HG03064 (cell line): Measurements from ENCODE around the gene FAM241B.

ENCODE experiments used
- ATAC-seq: cut with Tn5 transposase; IDR thresholded peaks from one replicate; pipeline ENCODE4 v1.9.1; 2021; ENCODE audit warnings: low read depth; ENCODE audit not compliant: unreplicated experiment

Gene FAM241B, protein sequence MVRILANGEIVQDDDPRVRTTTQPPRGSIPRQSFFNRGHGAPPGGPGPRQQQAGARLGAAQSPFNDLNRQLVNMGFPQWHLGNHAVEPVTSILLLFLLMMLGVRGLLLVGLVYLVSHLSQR

DNA sequence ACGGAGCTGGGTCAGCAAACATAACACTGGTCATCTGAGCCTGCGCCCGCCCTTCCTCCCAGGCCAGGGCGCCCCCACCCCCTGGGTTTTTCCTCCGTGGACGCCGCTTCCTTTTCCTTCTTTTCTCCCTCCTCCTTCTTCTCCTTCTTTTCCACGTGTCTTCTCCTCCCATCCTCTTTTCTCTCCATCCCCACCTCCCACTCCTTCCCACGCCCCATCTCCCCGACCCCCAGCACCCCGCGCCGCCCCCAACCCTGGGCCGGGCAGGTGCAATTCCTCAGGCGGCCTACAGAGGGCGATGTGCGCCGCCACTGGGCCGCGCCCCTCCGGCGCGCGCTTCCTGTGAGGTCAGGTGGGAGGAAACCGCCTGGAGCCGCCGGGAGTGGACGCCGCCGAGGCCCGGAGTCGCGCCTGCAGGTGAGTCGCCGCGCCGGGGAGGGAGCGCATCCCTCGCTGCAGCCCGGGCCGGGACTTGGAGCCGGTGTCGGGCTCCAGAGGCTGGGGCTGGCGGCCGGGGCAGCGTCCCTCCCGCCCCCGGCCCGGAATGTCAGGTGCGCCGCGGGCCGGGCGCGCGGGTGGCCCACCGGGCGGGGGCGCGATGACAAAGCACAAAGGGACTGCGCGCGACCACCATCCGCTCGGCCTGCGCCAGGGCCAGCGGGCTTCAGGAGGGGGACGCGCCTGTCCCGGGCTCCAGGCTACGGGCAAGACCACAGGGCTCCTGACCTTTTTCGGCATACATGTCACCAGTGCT lies at the start of gene FAM241B:
TSS of gene FAM241B (plus strand) at position 351 of the 754 bp plus-strand sequence. CDS start 1,497 bp downstream, outside the sequence.
- ATAC-seq, result no peak

DNA sequence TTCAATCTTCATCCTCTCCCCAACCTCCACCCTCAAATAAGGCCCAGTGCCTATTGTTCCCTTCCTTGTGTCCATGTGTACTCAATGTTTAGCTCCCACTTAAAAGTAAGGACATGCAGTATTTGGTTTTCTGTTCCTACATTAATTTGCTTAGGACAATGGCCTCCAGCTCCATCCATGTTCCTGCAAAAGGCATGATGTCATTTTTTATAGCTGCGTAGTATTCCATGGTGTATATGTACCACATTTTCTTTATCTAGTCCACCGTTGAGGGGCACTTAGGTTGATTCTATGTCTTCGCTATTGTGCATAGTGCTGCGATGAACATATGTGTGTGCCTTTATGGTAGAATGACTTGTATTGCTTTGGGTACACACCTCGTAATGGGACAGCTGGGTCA lies 49.6 kb upstream of the FAM241B start:
- ATAC-seq, result no peak

DNA sequence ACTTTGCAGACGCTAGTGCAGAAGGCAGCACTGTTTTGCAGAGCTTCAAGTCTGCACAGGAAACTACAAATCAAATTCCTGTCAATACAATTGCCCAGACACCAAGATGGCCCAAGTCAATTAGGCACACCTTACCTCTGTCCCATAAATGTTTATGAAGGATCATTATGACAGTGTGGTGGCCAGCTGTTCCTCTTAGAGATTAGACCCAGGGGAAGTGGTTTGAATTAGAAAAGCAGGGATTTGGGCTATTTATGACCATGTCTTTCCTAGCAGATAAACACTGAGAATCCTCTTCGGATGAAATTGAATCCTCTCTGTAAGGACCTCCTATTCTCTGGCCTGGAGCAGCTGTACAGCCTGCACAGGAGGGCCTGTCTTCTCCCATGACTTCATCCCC lies 46.9 kb upstream of the FAM241B start:
- no peak for ATAC-seq

DNA sequence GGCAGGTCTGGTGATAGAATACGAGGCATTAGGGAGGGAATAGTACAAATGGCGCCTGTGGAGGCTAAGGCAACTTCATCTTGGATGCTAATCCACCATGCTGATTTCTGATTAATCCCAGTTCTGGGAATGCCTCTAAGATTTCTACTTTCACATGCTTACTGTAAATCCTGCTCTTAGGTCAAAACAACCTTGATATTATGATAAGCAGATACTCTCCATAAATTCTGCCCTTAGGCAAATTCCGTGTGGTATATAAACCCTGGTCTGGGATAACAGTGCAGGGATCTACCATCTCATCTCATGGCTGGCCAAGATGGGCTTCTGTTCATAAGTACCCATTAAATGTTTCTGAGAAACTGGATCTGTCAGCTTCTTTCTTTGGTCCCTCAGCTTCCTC lies 45.4 kb upstream of the FAM241B start:
- no peak for ATAC-seq

DNA sequence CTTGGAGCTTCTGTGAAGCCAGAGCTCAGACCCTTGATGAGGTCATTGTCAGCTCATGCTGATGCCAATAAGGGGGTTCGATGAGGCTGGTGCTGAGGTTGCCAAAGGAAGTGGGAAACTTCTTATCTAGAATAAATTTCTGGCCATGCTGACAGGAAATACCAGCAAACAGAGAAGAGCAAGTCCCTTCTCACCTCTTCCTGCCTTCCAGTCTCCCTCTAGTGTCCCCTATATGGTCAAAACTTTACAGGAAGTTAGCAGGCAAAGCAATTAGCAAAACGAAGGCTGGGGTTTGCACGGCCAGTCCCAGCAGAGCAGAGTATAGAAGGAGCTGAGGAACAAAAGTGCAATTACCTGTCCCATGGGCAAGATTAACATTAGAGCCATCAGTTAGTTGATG lies 41.7 kb upstream of the FAM241B start:
- no peak for ATAC-seq

DNA sequence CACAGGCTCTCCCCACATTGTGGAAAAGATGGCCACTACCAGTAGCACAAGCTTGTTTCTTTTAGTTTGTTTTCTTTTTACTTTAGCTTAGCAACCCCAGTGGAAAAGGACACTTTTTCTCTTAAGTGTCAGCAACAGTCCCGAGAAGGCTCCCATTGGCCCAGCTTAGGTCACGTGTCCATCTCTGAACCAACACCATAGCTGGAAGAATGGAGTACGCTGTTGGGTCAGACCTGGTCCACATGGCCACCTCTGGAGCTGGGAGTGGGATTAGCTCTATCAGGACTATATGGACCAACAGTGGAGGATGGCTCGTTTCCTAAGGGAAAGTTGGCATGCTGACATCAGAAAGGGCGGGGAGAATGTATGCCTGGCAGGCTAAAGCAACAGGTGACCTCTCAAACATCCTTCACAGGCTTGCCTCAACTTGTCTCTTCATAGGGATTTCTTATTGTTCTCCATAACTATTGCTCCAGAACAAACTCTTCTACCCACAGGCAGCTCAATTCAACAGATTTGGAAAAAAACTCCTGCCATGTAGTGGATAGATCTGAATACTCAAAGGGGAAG lies 29.2 kb upstream of the FAM241B start:
- ATAC-seq, result no peak

DNA sequence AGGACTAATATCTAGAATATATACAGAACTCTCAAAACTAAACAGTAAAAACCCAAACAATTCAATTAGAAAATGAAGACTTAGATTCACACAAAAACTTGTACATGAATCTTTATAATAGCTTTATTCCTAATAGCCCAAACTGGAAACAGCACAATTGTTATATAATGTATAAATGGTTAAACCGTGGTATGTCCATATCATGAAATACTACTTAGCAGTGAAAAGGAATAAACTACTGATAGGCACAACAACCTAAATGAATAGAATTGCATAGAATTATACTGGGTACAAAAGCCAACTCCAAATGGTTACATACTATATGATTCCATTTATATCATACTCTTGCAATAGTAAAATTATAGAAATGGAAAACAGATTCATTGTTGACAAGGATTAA lies 21.0 kb upstream of the FAM241B start:
- no peak for ATAC-seq

DNA sequence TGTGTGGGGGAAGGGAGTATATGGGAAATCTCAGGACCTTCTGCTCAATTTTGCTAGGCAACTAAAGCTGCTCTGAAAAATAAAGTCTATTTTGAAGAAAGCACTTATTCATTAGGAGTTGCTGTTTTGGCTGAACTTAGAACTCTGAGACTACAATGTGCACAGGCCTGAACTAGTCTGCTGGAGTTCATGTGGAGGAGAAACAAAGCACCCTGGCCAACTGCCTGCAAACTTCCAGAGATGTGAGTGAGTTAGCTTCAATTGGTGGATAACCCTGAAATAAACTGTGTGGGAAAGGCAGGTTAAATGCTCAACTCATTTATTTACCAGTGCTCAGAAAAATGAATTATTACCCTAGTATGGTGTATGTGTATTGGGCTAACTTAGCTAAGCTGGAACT lies 17.3 kb upstream of the FAM241B start:
- ATAC-seq, result no peak

DNA sequence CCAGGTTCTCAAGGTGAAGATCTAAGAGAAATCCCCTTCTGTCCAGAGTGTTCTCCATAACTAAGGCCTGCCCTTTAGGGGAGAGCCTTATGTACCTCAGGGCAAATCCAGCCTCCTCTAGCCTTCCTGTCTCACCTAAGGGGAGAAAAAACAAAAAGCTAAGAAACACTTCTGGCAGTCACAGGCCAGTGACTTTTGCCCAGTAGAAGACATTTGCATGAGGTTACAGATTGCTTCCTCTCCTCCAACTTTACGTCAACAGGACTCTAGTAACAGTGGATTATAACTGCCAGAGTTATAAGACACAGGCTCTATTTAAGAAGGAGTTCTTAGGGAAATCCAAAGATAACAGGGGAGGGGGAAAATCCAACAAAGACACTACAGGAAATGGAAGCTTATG lies 15.9 kb upstream of the FAM241B start:
- no peak for ATAC-seq

DNA sequence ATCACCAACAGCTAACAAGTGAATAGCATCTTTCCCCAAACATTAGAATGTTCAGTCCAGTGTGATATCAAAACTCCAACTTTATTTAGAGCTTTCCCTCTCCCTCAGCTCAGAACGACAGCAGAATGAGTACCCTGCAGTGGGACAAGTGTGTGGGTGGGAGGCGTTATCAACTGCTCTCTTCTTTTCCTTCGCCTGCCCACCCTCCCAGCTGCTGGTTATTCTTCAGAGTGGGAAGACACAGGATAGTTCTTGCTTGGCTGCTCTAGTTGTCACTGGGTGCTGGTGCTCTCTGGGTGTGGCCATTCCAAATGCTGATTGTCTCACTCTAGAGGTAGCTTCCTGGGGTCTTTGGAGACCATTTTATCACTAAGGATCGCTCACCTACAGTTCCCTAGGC lies 13.7 kb upstream of the FAM241B start:
- ATAC-seq, result no peak

DNA sequence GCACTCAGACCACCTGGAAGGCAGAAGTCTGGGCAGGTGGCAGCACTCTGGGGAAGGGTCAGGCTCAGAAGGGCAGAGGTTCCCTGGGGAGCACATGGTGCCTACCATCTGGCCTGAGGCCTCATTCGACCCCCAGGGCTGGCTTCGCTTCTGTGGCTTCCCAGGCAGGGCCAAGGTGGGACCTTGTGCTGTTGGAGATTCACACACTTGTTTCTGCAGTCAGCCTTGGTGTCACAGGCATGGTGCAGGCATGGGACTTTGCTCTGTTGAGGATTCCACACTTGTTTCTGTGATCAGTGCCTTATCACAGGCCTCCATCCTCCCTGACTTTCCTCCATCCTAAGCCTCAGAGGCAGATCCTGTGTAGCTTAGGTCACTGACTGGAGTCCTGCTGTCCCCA lies 11.3 kb upstream of the FAM241B start:
- ATAC-seq, result no peak

DNA sequence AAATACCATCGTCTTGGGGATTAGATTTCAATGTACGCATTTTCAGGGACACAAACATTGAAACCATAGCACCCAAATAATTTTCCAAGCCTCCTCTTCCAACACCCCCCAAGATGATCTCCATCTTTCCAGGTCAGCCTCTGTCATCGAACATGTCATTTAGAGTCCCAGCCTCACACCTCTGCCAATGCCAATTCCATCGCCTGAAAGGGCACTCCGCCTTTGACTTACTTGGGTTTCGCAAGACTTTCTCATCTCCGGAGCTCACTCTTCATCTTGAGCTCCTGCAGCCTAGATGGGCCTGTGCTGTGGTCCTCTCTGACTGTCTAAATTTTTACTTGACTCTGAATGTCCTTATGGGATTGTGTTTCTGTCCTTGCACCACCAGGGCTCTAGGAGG lies 10.4 kb upstream of the FAM241B start:
- ATAC-seq, result no peak

DNA sequence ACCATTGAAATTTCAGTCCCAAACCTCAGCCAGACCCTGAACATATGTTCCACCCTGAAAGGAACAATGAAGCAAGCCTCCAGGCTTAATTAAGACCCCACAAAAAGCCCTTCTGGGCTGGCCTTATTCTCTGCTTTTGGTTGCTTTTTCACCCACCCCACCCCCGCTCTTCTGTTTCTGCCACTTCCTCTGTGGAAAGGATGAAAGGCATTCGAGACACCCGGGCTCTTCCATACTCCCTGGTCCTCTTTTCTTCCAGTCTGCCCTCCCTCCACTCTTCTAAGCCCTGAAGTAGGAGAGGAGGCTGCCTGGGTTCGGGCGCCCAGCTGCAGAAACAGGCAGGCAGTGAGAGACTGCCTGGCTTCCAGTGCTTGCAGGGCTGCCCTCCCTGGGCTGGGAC lies 9.4 kb upstream of the FAM241B start:
- ATAC-seq, result no peak

DNA sequence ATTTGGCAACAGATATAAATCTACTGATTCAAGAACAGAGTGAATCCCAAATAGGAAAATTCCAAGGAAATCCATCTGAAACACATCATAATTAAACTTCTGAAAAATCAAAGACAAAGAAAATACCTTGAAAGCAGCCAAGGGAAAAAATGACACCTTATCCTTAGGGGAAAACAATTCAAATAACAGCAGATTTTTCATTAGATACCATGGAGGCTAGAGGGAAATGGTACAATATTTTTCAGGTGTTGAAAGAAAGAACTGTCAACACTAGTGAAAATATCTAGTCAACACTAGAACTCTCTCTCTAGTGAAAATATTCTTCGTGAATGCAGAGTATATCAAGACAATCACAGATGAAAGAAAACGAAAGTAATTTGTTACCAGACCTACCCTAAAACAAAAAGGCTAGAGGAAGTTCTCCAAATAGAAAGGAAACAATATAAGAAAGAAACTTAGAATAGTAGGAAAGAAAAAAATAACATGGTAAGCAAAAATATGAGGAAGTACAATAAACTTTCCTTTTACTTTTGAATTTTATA lies 5.7 kb upstream of the FAM241B start:
- no peak for ATAC-seq

DNA sequence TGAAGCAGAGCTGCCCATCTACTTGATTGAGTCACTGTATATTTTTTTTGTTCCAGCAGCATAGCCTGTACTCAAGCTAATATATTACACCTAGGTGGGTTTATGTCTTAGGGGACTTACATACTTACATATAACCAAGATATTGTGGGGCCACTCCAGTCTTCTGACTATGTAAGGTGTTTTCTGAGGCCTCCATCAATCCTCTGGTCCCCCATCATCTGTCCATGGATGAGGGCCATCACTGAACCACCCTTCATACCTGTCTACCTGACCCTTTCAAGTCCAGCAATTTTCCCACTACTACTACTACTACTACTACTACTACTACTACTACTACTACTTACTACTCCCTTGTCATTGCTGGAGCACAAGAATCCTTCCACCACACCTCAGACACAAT lies 3.2 kb upstream of the FAM241B start:
- no peak for ATAC-seq

DNA sequence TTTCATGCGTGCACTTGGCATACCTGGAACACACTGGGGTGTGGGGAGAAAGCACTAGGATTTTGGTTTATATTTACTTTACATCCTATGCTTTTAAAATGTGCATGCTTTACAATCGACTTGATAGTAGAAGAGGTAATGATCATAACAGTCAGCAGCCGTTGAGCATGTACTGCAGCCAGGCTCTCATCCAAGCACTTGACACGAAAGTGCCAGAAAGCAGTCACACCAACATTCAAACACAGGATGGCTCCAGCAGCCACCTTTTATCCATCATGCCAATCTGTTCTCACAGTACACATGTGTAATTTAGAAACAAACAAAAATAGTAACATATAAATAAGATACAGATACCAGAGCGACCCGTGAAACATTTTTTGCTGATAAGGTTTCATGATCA lies 1.2 kb upstream of the FAM241B start:
- no peak for ATAC-seq

DNA sequence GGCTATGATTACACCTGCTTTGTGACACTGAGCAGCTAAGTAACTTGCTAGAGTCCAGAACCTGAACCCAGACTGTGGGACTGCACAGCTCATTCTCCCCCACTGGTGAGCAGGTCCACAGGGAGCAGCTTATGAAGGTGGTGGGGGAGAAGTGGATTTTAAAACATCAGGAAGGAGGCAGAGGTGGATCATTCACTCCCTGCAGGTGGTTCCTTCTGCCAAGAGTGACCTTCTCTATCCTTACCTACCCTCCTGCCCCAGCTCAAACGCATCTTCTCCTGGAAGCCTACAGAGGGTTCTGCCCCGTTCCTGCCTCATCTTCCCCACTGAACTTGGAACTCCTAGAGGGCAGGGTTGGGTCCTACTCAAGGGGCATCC lies 539 bp upstream of the FAM241B start:
- ATAC-seq, result no peak

DNA sequence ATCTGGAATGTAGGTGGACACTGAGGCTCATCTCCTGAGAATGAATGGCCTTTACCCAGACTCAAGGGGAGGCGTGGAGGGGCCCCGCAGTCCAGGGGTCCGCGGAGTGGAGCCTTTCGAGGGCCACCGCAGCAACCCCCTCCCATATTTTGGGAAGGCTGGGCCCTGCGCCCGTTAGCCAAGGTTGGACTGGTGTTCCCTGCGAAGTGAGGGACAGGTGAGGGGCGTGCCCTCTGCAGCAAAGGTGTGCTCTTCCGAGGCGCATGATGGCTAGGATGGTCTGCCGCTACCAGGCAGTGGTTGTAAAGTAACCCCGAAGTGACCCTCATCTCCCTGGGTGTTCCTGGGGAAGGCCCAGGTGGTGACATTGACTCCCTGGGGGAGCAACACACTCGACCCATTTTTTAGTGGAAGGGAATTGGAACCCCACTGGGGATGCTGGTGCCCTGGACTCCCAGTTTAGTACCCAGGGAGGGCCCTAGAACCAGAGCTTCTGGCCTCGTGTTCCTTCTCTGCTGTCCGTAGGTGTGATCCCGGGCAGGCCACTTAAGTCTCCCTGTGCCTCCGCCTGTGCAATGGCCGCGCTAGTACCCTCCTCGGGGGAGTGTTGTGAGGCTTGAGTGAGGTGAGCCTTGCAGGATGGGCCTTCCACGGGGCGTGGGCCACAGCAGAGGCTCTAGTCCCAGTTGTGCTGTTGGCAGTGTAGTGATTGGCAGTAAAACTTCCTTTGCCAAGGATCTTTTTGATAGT lies 779 bp downstream of the FAM241B start:
- ATAC-seq, result no peak

DNA sequence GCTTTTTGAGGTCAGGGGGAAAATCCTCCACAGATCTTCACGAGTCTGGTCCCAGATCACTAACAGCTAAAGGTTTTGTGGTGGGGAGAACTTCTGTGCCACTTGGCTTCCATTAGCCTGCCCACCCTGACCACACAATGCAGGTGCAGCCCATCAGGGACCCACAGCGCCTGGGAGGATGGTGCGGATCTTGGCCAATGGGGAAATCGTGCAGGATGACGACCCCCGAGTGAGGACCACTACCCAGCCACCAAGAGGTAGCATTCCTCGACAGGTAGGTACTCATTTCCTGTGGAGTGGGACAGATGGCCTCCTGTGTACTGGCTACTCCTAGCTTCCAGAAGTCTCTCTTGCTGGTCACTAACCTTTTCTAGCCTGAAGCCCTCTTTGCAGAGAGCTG lies 1.5 kb downstream of the FAM241B start:
- ATAC-seq, result no peak

DNA sequence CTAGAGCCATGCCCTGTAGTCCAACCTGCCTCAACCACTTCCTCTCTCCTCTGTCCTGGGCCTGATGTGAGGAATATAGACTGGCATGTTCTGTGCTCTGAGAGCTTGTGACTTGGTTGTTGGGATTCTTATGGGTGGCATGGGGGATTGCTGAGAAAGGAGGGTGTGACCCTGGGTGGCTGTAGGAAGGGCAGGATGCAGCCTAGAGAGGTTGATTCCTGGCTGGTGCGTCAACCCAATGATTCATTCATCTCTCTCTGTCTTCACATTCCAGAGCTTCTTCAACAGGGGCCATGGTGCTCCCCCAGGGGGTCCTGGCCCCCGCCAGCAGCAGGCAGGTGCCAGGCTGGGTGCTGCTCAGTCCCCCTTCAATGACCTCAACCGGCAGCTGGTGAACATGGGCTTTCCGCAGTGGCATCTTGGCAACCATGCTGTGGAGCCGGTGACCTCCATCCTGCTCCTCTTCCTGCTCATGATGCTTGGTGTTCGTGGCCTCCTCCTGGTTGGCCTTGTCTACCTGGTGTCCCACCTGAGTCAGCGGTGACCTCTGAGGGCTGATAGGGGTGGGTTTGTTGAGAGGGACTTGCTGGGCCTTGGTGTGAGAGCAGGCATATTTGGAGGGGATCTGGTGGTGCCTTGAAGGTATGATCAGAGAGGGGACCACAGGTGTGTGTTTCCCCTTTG lies 2.6 kb downstream of the FAM241B start:
- no peak for ATAC-seq
